Stomach smooth muscle (tissue), 2 donors: Measurements from ENCODE around the gene HNF4A.

Source experiments
- H3K27ac ChIP-seq: one replicate; pipeline ENCODE4 v1.7.0; 2013; ENCODE audit warnings: mild to moderate bottlenecking, low read length, inconsistent platforms
- H3K27me3 ChIP-seq, 2 donors: one replicate each; pipeline ENCODE4 v1.7.0; 2013; ENCODE audit warnings: low read length in 2 of 2; ENCODE audit not compliant: insufficient read depth in 2 of 2, control insufficient read depth in 1 of 2
- H3K36me3 ChIP-seq, 2 donors: one replicate each; pipeline ENCODE4 v1.7.0; 2013; ENCODE audit warnings: low read length in 2 of 2; ENCODE audit not compliant: control insufficient read depth in 2 of 2, insufficient read depth in 2 of 2
- H3K4me1 ChIP-seq: one replicate; pipeline ENCODE4 v1.7.0; 2013; ENCODE audit warnings: low read length; ENCODE audit not compliant: control insufficient read depth, insufficient read depth
- H3K4me3 ChIP-seq, 2 donors: one replicate each; pipeline ENCODE4 v1.7.0; 2013; ENCODE audit warnings: low read length in 2 of 2
- H3K9ac ChIP-seq, 2 donors: one replicate each; pipeline ENCODE4 v1.7.0; 2013; ENCODE audit warnings: low read length in 2 of 2, mild to moderate bottlenecking in 1 of 2
- H3K9me3 ChIP-seq, 2 donors: one replicate each; pipeline ENCODE4 v1.7.0; 2013; ENCODE audit warnings: low read length in 2 of 2; ENCODE audit not compliant: control insufficient read depth in 2 of 2
- donor health status: healthy.
- donor health status: Pancreatic carcinoma.

HNF4A gene

DNA sequence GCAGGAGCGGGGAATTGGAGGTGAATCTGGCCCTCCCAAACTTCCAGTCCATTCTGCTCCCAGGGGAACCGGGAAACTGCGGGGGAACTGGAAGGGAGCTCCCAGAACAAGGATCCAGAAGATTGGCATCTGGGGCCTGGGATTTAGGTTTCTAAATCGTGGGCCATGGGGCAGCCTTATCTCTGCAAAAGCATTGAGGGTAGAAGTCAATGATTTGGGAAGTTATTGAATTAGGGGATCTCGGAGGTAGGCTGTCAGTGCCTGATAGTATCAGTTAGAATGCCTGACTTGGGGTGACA lies 45.1 kb downstream of the HNF4A start:
- Histone ChIP-seq H3K9ac (no peak overlapping the region), H3K9me3 (no peaks in the 10 kb centered on the region), H3K27me3 (peaks cover 7 to 12% of the 10 kb centered on the region in 2 donors), H3K36me3 (no peaks in the 10 kb centered on the region), H3K4me1 (no peaks in the 10 kb centered on the region), H3K27ac (no peak overlapping the region), H3K4me3 (no peak overlapping the region)

- Histone ChIP-seq H3K4me3 (no peak overlapping the region), H3K9ac (no peak overlapping the region)
Measured at GRCh38 chr20:44400970-44401769, 45.7 kb downstream of the HNF4A start.

GRCh38 chr20:44401770-44402390 lies 46.4 kb downstream of the HNF4A start:
- Histone ChIP-seq H3K27ac (no peak overlapping the region), H3K36me3 (no peaks in the 10 kb centered on the region), H3K4me3 (no peak overlapping the region), H3K9me3 (no peaks in the 10 kb centered on the region), H3K9ac (no peak overlapping the region), H3K27me3 (peaks cover 7 to 9% of the 10 kb centered on the region in 2 donors), H3K4me1 (no peaks in the 10 kb centered on the region)

More at GRCh38 chr20:44400970-44401769, 45.7 kb downstream of the HNF4A start:
- Histone ChIP-seq H3K36me3 (no peaks in the 10 kb centered on the region), H3K27ac (no peak overlapping the region), H3K4me1 (no peaks in the 10 kb centered on the region), H3K9me3 (no peaks in the 10 kb centered on the region), H3K27me3 (peaks cover 7 to 12% of the 10 kb centered on the region in 2 donors)

- H3K4me3 ChIP-seq, result no peak overlapping the region
- no peak overlapping the region for H3K27ac ChIP-seq
- H3K9ac ChIP-seq, result no peak overlapping the region
- H3K27me3 ChIP-seq, result peaks cover 7 to 9% of the 10 kb centered on the region in 2 donors
- H3K9me3 ChIP-seq, result no peaks in the 10 kb centered on the region
- H3K4me1 ChIP-seq, result no peaks in the 10 kb centered on the region
- H3K36me3 ChIP-seq, result no peaks in the 10 kb centered on the region
Measured at GRCh38 chr20:44402391-44403193, 47.1 kb downstream of the HNF4A start.

GRCh38 chr20:44403194-44404112 lies 48.0 kb downstream of the HNF4A start:
- no peaks in the 10 kb centered on the region for H3K9me3 ChIP-seq
- H3K4me1 ChIP-seq, result no peaks in the 10 kb centered on the region
- H3K4me3 ChIP-seq, result no peak overlapping the region
- H3K27ac ChIP-seq, result no peak overlapping the region
- H3K9ac ChIP-seq, result no peak overlapping the region
- peaks cover 7 to 9% of the 10 kb centered on the region in 2 donors for H3K27me3 ChIP-seq
- no peaks in the 10 kb centered on the region for H3K36me3 ChIP-seq

DNA sequence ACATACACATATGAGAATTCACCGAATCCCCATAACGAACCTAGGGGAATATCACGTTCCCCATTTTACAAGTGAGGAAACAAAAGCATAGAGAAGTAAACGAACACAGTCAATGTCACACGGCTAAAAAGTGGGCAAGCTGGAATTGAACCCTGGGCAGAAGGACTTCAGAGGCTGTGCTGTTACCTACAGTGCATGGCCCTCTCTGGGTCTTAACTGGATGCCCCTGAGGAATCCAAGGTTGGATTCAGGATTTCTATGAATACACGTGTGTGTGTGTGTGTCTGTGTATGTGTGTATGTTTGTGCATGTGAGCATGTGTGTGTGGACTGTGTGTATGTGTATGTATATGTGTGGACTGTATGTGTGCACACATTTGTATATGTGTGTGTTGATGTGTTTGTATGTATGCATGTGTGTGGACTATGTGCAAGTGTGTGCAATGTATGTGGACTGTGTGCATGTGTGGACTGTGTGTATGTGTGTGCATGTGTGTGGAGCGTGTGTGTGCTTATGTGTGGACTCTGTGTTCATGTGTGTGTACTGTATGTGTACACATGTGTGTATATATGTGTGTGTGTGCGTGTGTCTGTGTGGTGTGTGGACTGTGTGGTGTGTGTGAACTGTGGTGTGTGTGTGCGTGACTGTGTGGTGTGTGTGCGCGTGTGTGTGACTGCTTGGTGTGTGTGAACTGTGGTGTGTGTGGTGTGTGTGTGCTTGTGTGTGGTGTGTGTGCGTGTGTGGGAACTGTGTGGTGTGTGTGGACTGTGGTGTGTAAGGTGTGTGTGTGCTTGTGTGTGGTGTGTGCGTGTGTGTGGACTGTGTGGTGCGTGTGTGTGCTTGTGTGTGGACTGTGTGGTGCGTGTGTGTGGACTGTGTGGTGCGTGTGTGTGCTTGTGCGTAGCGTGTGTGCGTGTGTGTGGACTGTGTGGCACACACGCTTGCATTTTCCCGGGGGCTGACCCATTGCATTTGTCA lies 49.0 kb downstream of the HNF4A start:
- Histone ChIP-seq H3K9me3 (no peaks in the 10 kb centered on the region), H3K4me3 (no peak overlapping the region), H3K4me1 (no peaks in the 10 kb centered on the region), H3K9ac (no peak overlapping the region), H3K27ac (no peak overlapping the region), H3K36me3 (no peaks in the 10 kb centered on the region), H3K27me3 (peaks cover 0 to 9% of the 10 kb centered on the region in 2 donors)

DNA sequence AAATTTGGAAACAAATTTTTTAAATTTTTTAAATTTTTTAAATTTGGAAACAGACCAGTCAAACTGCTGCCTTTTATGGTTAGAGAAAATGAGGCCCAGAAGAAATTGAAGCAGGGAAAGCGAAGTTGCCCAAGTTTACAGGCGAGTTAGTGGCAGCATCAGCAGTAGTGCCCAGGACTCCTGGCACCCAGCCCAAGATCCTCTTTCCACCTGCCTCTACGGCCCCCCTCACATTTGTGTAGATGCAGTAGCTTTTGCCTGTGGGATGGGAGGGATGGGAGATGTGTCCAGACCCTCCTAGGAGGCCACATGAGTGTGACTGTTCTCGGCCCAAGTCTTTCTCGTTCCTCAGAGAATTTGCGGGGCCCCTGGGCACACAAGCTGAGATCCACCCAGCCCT lies 49.8 kb downstream of the HNF4A start:
- H3K9ac ChIP-seq, result no peak overlapping the region

DNA sequence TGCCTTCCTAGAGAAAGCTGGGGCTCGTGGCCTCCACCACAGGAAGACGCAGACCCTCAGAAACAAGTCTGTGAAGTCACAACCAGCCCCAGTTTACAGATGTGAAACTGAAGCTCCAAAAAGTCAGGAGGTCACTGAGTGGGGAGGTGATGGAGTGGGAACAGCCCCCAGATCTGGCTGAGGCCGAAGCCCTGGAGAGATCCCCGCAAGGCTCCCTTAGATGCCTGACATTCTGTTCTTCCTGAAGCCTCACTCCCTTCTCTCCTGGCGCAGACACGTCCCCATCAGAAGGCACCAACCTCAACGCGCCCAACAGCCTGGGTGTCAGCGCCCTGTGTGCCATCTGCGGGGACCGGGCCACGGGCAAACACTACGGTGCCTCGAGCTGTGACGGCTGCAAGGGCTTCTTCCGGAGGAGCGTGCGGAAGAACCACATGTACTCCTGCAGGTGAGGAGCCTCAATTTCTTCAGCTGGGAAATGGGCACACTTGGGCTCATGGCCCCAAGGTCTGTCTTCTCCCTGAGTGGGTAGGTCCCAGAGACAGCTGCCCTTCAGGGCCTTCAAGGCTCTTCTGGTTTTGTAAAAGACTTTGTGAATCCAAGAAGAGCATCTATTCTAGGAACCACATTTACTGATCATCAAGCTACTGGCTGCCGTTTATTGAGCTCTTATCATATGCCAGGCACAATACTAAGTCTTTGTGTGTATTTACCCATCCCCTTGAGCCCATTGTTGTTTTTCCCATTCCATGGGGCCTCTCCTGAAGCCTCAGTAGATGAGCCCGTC lies 50.5 kb downstream of the HNF4A start:
- Histone ChIP-seq H3K9ac (no peak overlapping the region), H3K27me3 (peaks cover 2 to 8% of the 10 kb centered on the region in 2 donors), H3K4me1 (no peaks in the 10 kb centered on the region), H3K9me3 (no peaks in the 10 kb centered on the region), H3K4me3 (no peak overlapping the region), H3K36me3 (no peaks in the 10 kb centered on the region), H3K27ac (no peak overlapping the region)

More for the DNA sequence above, 49.8 kb downstream of the HNF4A start:
- Histone ChIP-seq H3K4me1 (no peaks in the 10 kb centered on the region), H3K27ac (no peak overlapping the region), H3K4me3 (no peak overlapping the region), H3K9me3 (no peaks in the 10 kb centered on the region), H3K36me3 (no peaks in the 10 kb centered on the region), H3K27me3 (peaks cover 0 to 9% of the 10 kb centered on the region in 2 donors)

DNA sequence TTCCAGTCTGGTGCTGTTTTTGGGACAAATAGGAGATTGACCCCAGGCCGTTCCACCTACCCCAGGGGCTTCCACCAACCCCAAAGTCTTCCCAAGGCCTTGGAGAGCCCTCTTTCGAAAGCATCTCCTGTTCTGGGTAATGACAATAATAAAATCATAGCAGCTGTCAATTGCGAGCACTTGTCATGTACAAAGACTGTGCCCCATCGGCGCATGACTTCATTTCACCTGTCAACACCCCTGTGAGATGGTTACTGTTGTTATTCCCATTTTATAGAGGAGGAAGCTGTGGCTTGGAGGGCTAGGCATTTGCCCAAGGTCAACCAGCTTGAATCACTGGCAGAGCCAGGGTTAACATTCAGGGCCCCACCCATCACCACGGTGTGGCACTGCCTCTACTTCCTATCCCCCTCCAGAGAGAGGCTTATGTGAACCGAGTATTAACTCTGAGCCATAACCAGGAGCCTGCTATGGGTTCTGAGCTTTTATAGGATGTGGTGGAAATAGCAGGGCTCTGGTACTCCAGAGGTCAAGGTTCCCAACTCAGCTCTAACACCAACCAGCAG lies 51.2 kb downstream of the HNF4A start:
- H3K27me3 ChIP-seq, result peaks cover 4 to 7% of the 10 kb centered on the region in 2 donors
- no peaks in the 10 kb centered on the region for H3K9me3 ChIP-seq
- no peak overlapping the region for H3K4me3 ChIP-seq
- no peaks in the 10 kb centered on the region for H3K36me3 ChIP-seq
- H3K4me1 ChIP-seq, result no peaks in the 10 kb centered on the region
- no peak overlapping the region for H3K9ac ChIP-seq
- no peak overlapping the region for H3K27ac ChIP-seq
